ENCODE results near the gene ERBB4. TPM values are rescaled to one million over a fixed set of nuclear protein-coding genes. Genes with fewer than 3 reads are reported as not detected.
"Not testable (repeated sequence)": the region's sequence is repeated elsewhere in the genome, so short reads cannot be mapped to it uniquely, and the experiment has no call there.

The ERBB4 gene
- total RNA-seq, 2 experiments from 2014 or later = not detected

DNA sequence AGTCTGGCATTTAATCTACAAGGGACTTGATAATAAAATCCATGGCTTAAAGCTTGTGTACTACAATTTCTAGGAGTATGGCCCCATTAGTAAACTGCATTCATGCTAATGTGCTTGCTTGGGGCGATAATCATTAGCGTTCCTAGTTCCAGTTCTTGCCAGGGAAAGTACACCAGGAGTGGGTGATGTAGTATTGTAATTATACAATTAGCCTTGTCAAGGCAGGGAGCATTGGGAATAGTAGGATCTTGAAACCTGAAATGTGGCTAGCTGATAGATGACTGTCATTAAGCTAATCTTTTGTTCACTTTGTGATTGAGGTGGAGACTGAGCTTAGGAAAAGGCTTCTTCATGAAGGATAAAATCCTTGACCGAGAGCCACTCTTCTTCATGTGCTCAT lies 993.0 kb downstream of the ERBB4 start:
- Histone ChIP-seq H3K9me3 (ENCODE audit: low read length) (no peaks in the 10 kb centered on the region), H3K36me3 (ENCODE audit: insufficient read depth, low read length) (no peaks in the 10 kb centered on the region), H2AFZ (ENCODE audit: low read length) (no peak overlapping the region), H3K4me2 (ENCODE audit: low read length) (no peak overlapping the region), H3K4me1 (ENCODE audit: insufficient read depth, low read length, poor library complexity, severe bottlenecking) (no peaks in the 10 kb centered on the region), H3K9me2 (ENCODE audit: insufficient read depth, low read length) (no peaks in the 10 kb centered on the region), H3K27ac (ENCODE audit: low read depth, low read length, poor library complexity, severe bottlenecking) (no peak overlapping the region), H3K4me3 (ENCODE audit: low read depth, low read length, poor library complexity, severe bottlenecking) (no peak overlapping the region), H3K79me2 (ENCODE audit: insufficient read depth, low read depth, low read length) (no peaks in the 10 kb centered on the region), H4K20me1 (ENCODE audit: insufficient read depth, low read length) (no peaks in the 10 kb centered on the region)
- DNase-seq (ENCODE audit: low spot score) = no peak
- ChIA-PET POLR2A (no interaction called here), CTCF (ENCODE audit: unreplicated experiment) (no interaction called here)
- TF ChIP-seq EZH2phosphoT487 (IDR thresholded peaks at IDR 0.05; ENCODE audit: borderline replicate concordance, low read depth, low read length) = no peak
- TF ChIP-seq, protein P1, sequence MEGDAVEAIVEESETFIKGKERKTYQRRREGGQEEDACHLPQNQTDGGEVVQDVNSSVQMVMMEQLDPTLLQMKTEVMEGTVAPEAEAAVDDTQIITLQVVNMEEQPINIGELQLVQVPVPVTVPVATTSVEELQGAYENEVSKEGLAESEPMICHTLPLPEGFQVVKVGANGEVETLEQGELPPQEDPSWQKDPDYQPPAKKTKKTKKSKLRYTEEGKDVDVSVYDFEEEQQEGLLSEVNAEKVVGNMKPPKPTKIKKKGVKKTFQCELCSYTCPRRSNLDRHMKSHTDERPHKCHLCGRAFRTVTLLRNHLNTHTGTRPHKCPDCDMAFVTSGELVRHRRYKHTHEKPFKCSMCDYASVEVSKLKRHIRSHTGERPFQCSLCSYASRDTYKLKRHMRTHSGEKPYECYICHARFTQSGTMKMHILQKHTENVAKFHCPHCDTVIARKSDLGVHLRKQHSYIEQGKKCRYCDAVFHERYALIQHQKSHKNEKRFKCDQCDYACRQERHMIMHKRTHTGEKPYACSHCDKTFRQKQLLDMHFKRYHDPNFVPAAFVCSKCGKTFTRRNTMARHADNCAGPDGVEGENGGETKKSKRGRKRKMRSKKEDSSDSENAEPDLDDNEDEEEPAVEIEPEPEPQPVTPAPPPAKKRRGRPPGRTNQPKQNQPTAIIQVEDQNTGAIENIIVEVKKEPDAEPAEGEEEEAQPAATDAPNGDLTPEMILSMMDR (conservative IDR thresholded peaks at IDR 0.05; ENCODE audit: low read length) = no peak
- BruUV-seq (replicated peaks) = no TSS peak
- intact Hi-C loops (cut with micrococcal nuclease; ENCODE audit: unreplicated experiment) = no loop called here

DNA sequence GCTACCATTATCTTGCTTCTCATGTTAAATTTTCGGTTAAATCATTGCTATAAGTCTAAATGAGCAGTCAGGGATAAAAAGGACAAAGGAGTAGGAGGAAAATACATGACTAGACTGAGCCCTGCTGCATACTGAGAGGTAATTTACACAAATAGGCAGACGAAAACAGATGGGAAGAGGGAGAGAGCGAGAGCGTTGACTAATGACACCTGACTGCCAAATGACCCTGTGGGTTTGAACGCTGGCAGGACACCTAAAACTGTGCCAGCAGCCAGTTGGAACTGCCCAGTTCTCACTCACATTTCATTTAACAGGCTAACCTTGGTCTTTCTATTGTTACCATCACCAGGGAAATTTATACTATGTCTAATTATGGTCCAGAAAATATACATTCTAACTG lies 1004.0 kb downstream of the ERBB4 start:
- no peaks in the 10 kb centered on the region for H3K9me3 ChIP-seq (ENCODE audit: low read length)
- H3K4me1 ChIP-seq (ENCODE audit: insufficient read depth, low read length, poor library complexity, severe bottlenecking) = no peaks in the 10 kb centered on the region
- H2AFZ ChIP-seq (ENCODE audit: low read length) = no peak overlapping the region
- no peaks in the 10 kb centered on the region for H3K9me2 ChIP-seq (ENCODE audit: insufficient read depth, low read length)
- ChIA-PET POLR2A (interaction anchor here (0.7 kb wide), 1 partner anchor 232 kb away, joined by 4 read pairs; no protein-coding TSS in a partner anchor), CTCF (ENCODE audit: unreplicated experiment) (no interaction called here)
- DNase-seq (ENCODE audit: low spot score) = no peak
- H4K20me1 ChIP-seq (ENCODE audit: insufficient read depth, low read length) = no peaks in the 10 kb centered on the region
- no peaks in the 10 kb centered on the region for H3K36me3 ChIP-seq (ENCODE audit: insufficient read depth, low read length)
- no peaks in the 10 kb centered on the region for H3K79me2 ChIP-seq (ENCODE audit: insufficient read depth, low read depth, low read length)
- no peak overlapping the region for H3K27ac ChIP-seq (ENCODE audit: low read depth, low read length, poor library complexity, severe bottlenecking)
- no peak overlapping the region for H3K4me2 ChIP-seq (ENCODE audit: low read length)
- no peak overlapping the region for H3K4me3 ChIP-seq (ENCODE audit: low read depth, low read length, poor library complexity, severe bottlenecking)
- no TSS peak for BruUV-seq (replicated peaks)
- intact Hi-C loops (cut with micrococcal nuclease; ENCODE audit: unreplicated experiment) = no loop called here
- TF ChIP-seq, protein P1 (conservative IDR thresholded peaks at IDR 0.05; ENCODE audit: low read length) = no peak
- no peak for TF ChIP-seq EZH2phosphoT487 (IDR thresholded peaks at IDR 0.05; ENCODE audit: borderline replicate concordance, low read depth, low read length)

DNA sequence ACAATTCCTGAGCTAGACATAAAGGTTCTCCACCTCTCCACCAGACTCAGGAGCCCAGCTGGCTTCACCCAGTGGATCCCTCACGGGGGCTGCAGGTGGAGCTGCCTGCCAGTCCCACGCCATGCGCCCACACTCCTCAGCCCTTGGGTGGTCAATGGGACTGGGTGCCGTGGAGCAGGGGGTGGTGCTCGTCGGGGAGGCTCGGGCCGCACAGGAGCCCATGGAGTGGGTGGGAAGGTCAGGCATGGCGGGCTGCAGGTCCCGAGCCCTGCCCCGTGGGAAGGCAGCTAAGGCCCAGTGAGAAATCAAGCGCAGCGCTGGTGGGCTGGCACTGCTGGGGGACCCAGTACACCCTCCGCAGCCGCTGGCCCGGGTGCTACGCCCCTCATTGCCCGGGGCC lies 1014.4 kb downstream of the ERBB4 start:
- H3K9me3 ChIP-seq (ENCODE audit: low read length); DNase-seq (ENCODE audit: low spot score); H2AFZ ChIP-seq (ENCODE audit: low read length); H3K4me2 ChIP-seq (ENCODE audit: low read length); H3K4me3 ChIP-seq (ENCODE audit: low read depth, low read length, poor library complexity, severe bottlenecking); H3K36me3 ChIP-seq (ENCODE audit: insufficient read depth, low read length); intact Hi-C loops (cut with micrococcal nuclease; ENCODE audit: unreplicated experiment); H3K9me2 ChIP-seq (ENCODE audit: insufficient read depth, low read length); H3K4me1 ChIP-seq (ENCODE audit: insufficient read depth, low read length, poor library complexity, severe bottlenecking); BruUV-seq (replicated peaks); H3K79me2 ChIP-seq (ENCODE audit: insufficient read depth, low read depth, low read length); POLR2A ChIA-PET; H3K27ac ChIP-seq (ENCODE audit: low read depth, low read length, poor library complexity, severe bottlenecking); H4K20me1 ChIP-seq (ENCODE audit: insufficient read depth, low read length); CTCF ChIA-PET (ENCODE audit: unreplicated experiment): not testable (repeated sequence)
